Fibroblast of the aortic adventitia (primary cell): ENCODE measurements around the gene CBLN3. TPM values are rescaled to one million over a fixed set of nuclear protein-coding genes. Genes with fewer than 3 reads are reported as not detected.
A peak's percentile ranks its signal among the peaks of the same experiment; 100 is the strongest.

Experiments used
- DNase-seq: peaks from one replicate; pipeline ENCODE4 v3.0.0-alpha.2; 2010; ENCODE audit warnings: low read depth
- H3K4me3 ChIP-seq: 2 replicates; pipeline ENCODE4 v1.5.1; 2011; ENCODE audit warnings: low read depth, mild to moderate bottlenecking, control low read depth, low read length, moderate library complexity
- CTCF ChIP-seq: IDR thresholded peaks from 2 replicates; pipeline ENCODE4 v1.5.1; 2011; ENCODE audit warnings: mild to moderate bottlenecking, low read length, control low read depth, inconsistent platforms; ENCODE audit not compliant: insufficient read depth
- total RNA-seq: library from RNA; depleted of rRNA; stranded (reverse); fragments of >200 nt; gene quantifications from 2 replicates; pipeline ENCODE4 v1.2.3, GENCODE V29; 2012; ENCODE audit warnings: low replicate concordance

CBLN3 gene
- total RNA-seq, 1 donor: 6.2 TPM

GRCh38 chr14:24422694-24423601 is 6.5 kb downstream of the CBLN3 start:
- DNase-seq: no peak
- no peak overlapping the region for H3K4me3 ChIP-seq
- no peak for TF ChIP-seq CTCF

GRCh38 chr14:24422261-24422660 is 7.2 kb downstream of the CBLN3 start:
- no peak for TF ChIP-seq CTCF
- DNase-seq: no peak
- no peak overlapping the region for H3K4me3 ChIP-seq

GRCh38 chr14:24418492-24418873 is 11.0 kb downstream of the CBLN3 start:
- peak; percentile 64 for DNase-seq
- TF ChIP-seq CTCF: no peak
- no peak overlapping the region for H3K4me3 ChIP-seq

- no peak for TF ChIP-seq CTCF
Observed at GRCh38 chr14:24417832-24418491, 11.5 kb downstream of the CBLN3 start.

GRCh38 chr14:24416932-24417619 is 12.4 kb downstream of the CBLN3 start:
- H3K4me3 ChIP-seq: no peak overlapping the region
- TF ChIP-seq CTCF: no peak
- DNase-seq: no peak

More at GRCh38 chr14:24417832-24418491, 11.5 kb downstream of the CBLN3 start:
- no peak for DNase-seq
- H3K4me3 ChIP-seq: no peak overlapping the region

GRCh38 chr14:24416254-24416931 is 13.1 kb downstream of the CBLN3 start:
- no peak for DNase-seq
- no peak for TF ChIP-seq CTCF
- H3K4me3 ChIP-seq: no peak overlapping the region
